Activated CD4-positive, CD25-positive, alpha-beta regulatory T cell treated with anti-CD3 and anti-CD28 coated beads, Interleukin-2, amount 50 U/mL, for 72 hours (primary cell): Measurements from ENCODE around the gene ACVR1.

ENCODE experiments used
- DNase-seq: peaks from one replicate; pipeline ENCODE4 v3.0.0; 2021

Gene ACVR1

DNA sequence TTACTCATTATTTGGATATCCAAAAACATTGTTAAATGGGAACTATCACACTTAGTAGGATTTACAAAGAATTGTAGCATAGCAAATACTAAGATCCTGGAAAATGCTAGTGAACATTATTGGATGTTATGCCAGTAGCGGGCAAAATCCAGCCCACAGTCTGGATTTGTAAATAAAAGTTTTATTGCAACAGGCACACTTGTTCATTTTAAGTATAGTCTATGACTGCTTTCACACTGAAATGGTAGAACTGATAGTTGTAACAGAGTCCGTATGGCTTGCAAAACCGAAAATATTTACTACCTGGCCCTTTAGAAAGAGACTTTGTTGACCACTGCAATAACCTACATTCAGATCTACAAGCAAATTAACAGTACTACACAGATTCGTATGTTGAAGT lies 53.6 kb downstream of the ACVR1 start:
- DNase-seq: no peak

GRCh38 chr2:157821519-157822131 lies 54.5 kb downstream of the ACVR1 start:
- no peak for DNase-seq

DNA sequence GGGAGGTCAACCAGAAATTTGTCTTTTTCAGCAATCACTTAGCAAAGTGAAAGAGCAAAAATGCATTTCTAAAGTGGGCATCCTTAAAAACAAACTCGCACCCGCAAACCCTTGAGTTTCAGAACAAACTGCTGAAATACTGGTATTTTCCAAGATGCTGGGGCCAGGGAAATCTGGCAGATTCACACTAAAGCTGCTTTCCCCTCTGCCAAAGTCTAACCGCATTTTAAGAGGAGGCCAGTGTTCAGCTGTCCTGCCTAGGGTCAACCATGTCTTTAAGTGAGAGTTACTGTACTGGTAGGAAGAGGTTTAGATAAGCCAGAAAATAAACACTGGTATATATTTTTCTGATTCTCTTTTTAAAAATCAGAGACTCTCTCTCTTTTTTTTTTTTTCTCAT lies 55.9 kb downstream of the ACVR1 start:
- no peak for DNase-seq

GRCh38 chr2:157819761-157820160 lies 56.4 kb downstream of the ACVR1 start:
- DNase-seq: no peak

- DNase-seq: no peak
Measured at GRCh38 chr2:157818227-157818626, 57.9 kb downstream of the ACVR1 start.

GRCh38 chr2:157815421-157815820 lies 60.7 kb downstream of the ACVR1 start:
- no peak for DNase-seq

GRCh38 chr2:157813467-157813866 lies 62.7 kb downstream of the ACVR1 start:
- DNase-seq: no peak

GRCh38 chr2:157810037-157810436 lies 66.1 kb downstream of the ACVR1 start:
- no peak for DNase-seq

DNA sequence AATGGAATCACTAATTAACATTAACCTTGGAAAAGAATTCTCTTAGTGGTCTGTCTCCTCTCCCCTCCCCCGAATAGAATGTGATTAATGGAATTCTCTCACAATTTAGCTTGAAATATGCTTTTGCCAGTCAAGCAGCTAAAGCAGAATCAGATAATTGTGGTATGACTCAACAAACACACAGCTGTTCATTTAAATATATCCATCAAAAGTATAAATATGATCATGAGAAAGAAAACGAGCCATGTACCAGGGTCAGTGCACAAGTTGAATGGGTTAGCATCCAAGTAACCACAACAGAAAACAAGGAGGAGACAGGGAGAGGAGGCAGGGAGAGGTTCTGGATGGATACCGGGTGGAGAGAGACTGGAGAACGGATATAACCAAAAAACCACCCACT lies 66.9 kb downstream of the ACVR1 start:
- no peak for DNase-seq

DNA sequence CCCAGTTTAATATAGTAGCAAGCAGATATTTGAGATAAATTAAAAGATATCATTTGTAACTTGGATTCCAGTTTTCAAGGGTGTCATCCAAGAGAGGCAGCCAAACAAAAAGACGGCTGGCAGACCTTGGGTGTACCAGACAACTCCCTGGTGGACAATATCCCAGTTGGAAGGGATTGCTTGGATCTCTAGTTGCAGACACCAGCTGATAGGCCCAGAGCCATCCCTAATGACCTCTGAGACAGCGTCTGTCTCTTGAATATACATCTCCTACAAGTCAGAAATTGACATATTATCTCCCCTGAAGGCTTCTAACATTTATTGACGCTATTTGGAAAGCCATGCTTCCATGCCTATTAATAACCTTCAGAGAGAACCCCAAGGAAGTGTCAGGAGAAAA lies 67.7 kb downstream of the ACVR1 start:
- no peak for DNase-seq

- no peak for DNase-seq
Measured at GRCh38 chr2:157806426-157807077, 69.6 kb downstream of the ACVR1 start.

GRCh38 chr2:157805519-157805918 lies 70.6 kb downstream of the ACVR1 start:
- no peak for DNase-seq

- DNase-seq: no peak
Measured at GRCh38 chr2:157804355-157804754, 71.8 kb downstream of the ACVR1 start.

DNA sequence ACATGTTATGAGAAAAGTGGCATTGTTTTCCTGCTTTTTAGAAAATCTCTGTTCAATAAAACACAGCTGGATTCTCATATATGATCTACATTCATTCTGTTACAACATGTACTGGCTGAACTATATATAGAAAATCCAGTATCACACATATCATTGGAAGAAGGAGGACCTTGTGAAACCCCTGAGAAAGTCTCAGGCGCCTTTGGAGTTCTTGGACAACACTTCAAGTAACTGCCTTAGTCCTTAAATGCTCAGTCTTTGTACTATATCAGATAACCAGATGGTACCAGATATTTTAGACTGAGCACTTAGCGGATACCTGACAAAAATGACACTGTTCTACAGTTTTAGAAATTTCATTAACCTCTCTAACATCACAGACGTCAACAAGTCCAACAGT lies 72.2 kb downstream of the ACVR1 start:
- DNase-seq: no peak

DNA sequence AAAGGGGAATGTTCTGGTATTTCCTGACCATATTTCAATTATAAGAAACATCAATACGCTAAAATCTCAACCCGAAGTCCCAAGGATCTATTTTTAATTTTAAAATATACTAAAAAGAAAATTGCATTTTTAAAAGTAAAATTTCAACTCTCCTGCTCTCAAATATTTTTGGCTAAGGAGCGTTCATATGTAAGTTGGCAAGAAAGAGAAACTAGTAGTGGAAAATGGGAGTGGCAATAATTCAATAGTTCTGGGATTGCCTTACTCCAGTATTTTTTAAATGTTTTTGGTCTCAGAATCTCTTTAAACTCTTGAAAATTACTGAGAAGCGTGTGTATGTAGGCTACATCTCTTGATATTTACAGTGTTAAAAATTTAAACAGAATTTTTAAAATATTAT lies 72.7 kb downstream of the ACVR1 start:
- no peak for DNase-seq

DNA sequence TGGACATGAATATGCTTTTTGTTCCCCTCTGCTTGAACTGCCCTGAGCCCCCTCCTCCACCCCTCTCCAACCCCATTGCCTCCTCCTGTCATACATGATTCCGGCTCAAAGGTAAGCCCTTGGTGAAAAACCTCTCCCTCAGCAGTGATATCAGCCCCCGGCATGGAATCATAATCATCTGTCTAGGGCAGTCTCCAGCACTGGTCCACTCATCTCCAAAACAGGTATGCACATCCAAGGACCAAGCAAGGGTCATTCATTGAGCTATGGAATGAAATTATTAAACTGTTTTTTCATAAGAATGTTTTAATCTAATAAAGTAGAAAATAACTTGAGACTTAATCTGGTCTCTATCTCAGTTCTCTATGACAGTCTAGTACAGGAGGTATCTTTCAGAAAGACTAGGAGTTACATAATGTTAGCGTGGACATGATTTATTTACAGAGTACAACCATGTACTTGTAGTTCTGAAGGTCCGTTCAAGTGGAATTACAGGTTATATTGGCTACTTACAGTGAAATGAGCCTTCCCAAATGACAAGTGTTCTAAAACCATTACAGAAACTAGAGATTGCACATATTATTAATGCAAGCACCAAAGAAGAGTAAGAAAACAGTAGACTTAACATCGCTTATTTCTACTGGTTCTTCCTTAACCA lies 75.2 kb downstream of the ACVR1 start:
- no peak for DNase-seq

- no peak for DNase-seq
Measured at GRCh38 chr2:157793053-157793612, 83.0 kb downstream of the ACVR1 start.

DNA sequence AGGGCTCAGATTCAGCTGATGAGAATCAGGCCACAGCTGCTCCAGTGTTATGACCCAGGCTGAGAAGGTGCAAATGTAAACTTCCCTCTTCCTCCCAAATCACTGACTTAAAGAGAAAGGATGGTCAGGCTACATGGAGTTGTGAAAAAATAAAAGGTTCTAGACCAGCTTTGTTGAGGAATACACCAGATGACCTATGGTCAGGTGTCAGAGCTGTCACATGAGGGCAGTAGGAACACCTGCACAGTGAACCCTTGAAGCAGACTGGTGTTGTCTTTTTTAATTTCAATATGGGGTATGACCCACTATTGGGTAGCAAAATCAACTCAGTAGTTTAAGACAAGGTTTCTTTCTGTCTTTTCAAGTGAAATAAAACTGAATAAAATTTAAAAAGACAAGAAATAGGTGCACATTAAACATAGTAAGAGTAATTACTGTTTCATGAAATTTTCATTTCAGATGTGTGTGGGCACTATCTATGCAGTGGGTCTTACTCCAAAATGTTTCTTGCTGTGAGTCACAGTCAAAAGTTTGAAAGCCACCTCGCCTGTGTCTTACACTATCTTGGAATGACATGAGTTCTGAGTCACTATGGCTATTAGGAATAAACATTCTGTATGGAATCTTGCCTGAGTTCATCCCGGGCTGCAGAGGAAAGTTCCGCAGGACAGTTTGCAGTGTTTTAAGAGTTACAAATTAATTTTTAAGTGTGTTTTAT lies 83.6 kb downstream of the ACVR1 start:
- DNase-seq: no peak

DNA sequence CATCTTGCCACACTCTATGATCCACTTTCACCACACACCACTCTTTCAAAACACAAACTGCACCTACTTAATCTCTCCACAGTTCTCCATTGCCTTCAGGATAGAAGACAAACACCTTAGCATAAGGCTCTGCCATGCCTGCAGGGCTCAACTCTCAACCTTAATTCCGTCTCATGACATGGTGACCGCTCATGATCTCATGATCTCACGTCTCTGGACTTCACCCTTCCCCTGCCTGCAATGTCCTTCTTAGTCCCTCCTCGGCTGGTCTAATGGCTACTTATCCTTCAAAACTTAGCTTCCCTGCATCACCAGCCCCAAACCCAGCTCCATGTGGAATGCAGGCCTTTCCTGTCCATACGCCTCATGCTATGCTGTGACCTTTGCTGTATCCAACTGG lies 85.3 kb downstream of the ACVR1 start:
- no peak for DNase-seq

DNA sequence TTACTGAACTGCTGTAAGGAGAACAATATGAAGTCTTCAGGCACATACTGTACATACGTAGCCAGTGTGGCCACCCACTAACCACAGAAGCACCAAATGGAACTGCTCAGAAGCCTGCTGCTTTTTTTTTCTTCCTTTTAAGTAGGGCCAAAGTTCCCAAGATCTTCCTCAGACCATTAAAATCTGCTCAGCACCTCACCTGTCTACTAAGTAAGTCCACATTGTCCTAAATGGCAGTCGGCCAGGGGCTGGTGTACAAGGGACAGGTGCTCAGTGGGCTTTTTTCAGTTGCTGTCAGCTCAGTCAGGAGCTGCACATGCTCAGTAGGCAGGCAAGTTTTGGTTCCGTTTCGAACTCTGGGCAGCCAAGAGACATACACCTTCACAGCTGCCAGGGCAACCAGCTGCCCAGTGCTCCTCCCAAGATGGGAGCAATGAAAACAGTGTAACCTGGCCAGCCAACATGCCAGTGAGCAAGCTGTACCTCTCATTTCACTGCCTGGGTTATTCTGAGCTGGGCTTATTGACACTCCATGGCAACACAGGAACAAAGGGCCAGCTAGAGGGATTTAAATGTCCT lies 86.1 kb downstream of the ACVR1 start:
- no peak for DNase-seq

- DNase-seq: no peak
Measured at GRCh38 chr2:157789256-157789655, 86.9 kb downstream of the ACVR1 start.

- no peak for DNase-seq
Measured at GRCh38 chr2:157788201-157788600, 87.9 kb downstream of the ACVR1 start.

GRCh38 chr2:157787364-157787938 lies 88.7 kb downstream of the ACVR1 start:
- no peak for DNase-seq
